ENCODE data around the gene ALDOB. TPM values are rescaled to one million over a fixed set of nuclear protein-coding genes. Genes with fewer than 3 reads are reported as not detected.

The ALDOB gene
- total RNA-seq, 1 donor from 2014 or later = not detected

- no peak for DNase-seq (ENCODE audit: low read depth, low spot score)
- no peak for TF ChIP-seq CTCF (conservative IDR thresholded peaks at IDR 0.05)
- Mint-ChIP-seq H3K36me3 (ENCODE audit: low read depth) (no peaks in the 10 kb centered on the region), H3K27me3 (ENCODE audit: low read depth) (no peaks in the 10 kb centered on the region), H3K9me3 (no peaks in the 10 kb centered on the region), H3K4me1 (peaks cover 8% of the 10 kb centered on the region), H3K4me3 (no peak overlapping the region), H3K27ac (ENCODE audit: unreplicated experiment) (no peak overlapping the region)
Measured at GRCh38 chr9:101443364-101443771, 7.8 kb upstream of the ALDOB start.

GRCh38 chr9:101442736-101443135, 7.2 kb upstream of the ALDOB start:
- TF ChIP-seq CTCF (conservative IDR thresholded peaks at IDR 0.05) = no peak
- Mint-ChIP-seq H3K4me1 (peaks cover 8% of the 10 kb centered on the region), H3K4me3 (no peak overlapping the region), H3K36me3 (ENCODE audit: low read depth) (no peaks in the 10 kb centered on the region), H3K9me3 (no peaks in the 10 kb centered on the region), H3K27ac (ENCODE audit: unreplicated experiment) (no peak overlapping the region), H3K27me3 (ENCODE audit: low read depth) (no peaks in the 10 kb centered on the region)
- DNase-seq (ENCODE audit: low read depth, low spot score) = no peak

GRCh38 chr9:101442318-101442717, 6.7 kb upstream of the ALDOB start:
- no peak for TF ChIP-seq CTCF (conservative IDR thresholded peaks at IDR 0.05)
- Mint-ChIP-seq H3K4me1 (peaks cover 8% of the 10 kb centered on the region), H3K9me3 (no peaks in the 10 kb centered on the region), H3K27ac (ENCODE audit: unreplicated experiment) (no peak overlapping the region), H3K27me3 (ENCODE audit: low read depth) (no peaks in the 10 kb centered on the region), H3K4me3 (no peak overlapping the region), H3K36me3 (ENCODE audit: low read depth) (no peaks in the 10 kb centered on the region)
- DNase-seq (ENCODE audit: low read depth, low spot score) = no peak

GRCh38 chr9:101440714-101441230, 5.2 kb upstream of the ALDOB start:
- Mint-ChIP-seq H3K9me3 (no peaks in the 10 kb centered on the region), H3K27me3 (ENCODE audit: low read depth) (no peaks in the 10 kb centered on the region)

GRCh38 chr9:101438523-101438922, 2.9 kb upstream of the ALDOB start:
- no peak for DNase-seq (ENCODE audit: low read depth, low spot score)
- Mint-ChIP-seq H3K36me3 (ENCODE audit: low read depth) (no peaks in the 10 kb centered on the region), H3K9me3 (no peaks in the 10 kb centered on the region), H3K4me1 (no peaks in the 10 kb centered on the region), H3K27me3 (ENCODE audit: low read depth) (no peaks in the 10 kb centered on the region), H3K4me3 (no peak overlapping the region), H3K27ac (ENCODE audit: unreplicated experiment) (no peak overlapping the region)
- TF ChIP-seq CTCF (conservative IDR thresholded peaks at IDR 0.05) = no peak

More at GRCh38 chr9:101440714-101441230, 5.2 kb upstream of the ALDOB start:
- Mint-ChIP-seq H3K4me3 (no peak overlapping the region), H3K36me3 (ENCODE audit: low read depth) (no peaks in the 10 kb centered on the region), H3K4me1 (peaks cover 7% of the 10 kb centered on the region), H3K27ac (ENCODE audit: unreplicated experiment) (no peak overlapping the region)
- no peak for TF ChIP-seq CTCF (conservative IDR thresholded peaks at IDR 0.05)
- no peak for DNase-seq (ENCODE audit: low read depth, low spot score)

Measured in neural crest cell (in vitro differentiated cells).